Stimulated activated CD8-positive, alpha-beta memory T cell treated with anti-CD3 and anti-CD28 coated beads, Interleukin-12 subunit alpha, Interleukin-12 subunit beta, amount 100 ng/mL, for 4 hours (primary cell): ENCODE results near the gene KRT76.
"Not testable (repeated sequence)": the region's sequence is repeated elsewhere in the genome, so short reads cannot be mapped to it uniquely, and the experiment has no call there.

Source experiments
- DNase-seq: peaks from one replicate; pipeline ENCODE4 v3.0.0-alpha.2; 2020; ENCODE audit warnings: low read depth

The KRT76 gene

DNA sequence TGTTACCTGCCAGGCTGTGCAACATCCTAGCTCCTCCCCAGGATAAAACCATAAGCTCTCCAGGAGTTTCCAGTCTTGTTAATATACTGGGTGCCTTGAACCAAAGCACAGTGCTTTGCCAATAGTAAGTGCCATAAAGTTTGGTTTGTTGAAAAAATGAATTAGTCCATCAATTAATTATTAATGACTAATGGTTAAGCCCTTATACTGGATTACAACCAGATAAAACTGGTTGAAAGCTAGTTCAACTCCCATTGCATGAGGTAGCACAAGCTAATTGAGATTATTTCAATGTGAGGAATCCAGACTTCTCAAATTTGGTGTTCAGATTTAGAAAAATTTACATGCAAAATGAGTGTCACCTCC, 20.4 kb upstream of the KRT76 start:
- no peak for DNase-seq

DNA sequence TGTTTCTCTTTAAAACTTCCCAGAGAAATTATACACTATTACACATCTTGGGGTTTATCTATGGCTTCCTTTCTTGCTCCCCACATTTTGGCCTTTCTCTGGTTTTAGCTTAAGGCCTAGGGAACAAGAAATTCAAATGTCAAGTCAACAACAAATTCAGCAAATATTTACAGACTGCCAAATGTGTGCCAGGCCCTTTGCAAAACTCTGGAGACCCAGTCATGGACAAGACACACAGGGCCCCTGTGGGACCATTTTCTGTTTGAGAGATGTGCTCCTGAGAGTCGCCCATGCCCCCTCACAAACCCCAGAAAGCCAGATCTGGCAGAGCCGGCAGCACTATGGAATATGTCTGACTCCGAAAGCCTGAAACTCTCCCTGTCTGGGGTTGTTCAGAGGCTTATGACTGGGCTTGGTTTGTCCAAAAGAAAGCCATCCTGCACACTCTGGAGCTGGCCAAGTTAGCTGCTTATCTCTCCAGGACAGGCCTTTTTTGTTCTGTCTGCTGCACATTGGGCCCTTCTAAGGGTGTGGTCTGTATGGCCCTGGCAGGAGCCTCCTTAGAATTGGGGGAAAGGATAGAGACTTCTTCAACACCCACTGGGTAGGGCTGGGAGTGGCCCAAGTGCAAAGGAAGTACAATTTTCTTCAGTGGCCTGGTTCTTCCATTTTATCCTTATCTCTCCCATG, 19.8 kb upstream of the KRT76 start:
- no peak for DNase-seq

DNA sequence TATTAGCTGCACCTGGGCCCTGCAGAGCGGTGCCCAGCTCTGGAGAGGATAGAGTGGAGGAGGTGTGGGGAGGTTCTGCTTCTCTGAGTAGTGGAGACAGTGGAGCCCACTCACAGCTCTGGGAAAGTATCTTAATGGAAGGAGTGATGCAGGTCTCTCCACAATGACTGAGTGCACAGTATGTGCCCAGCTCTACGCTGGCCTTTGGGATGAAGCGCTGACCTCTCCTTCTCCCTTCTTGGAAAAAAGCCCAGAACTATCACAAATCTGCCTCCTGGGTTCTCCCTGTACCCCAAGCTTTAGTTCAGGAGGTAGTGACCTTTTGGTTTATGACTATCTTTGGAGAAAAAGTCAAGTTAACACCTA, 19.3 kb upstream of the KRT76 start:
- no peak for DNase-seq

DNA sequence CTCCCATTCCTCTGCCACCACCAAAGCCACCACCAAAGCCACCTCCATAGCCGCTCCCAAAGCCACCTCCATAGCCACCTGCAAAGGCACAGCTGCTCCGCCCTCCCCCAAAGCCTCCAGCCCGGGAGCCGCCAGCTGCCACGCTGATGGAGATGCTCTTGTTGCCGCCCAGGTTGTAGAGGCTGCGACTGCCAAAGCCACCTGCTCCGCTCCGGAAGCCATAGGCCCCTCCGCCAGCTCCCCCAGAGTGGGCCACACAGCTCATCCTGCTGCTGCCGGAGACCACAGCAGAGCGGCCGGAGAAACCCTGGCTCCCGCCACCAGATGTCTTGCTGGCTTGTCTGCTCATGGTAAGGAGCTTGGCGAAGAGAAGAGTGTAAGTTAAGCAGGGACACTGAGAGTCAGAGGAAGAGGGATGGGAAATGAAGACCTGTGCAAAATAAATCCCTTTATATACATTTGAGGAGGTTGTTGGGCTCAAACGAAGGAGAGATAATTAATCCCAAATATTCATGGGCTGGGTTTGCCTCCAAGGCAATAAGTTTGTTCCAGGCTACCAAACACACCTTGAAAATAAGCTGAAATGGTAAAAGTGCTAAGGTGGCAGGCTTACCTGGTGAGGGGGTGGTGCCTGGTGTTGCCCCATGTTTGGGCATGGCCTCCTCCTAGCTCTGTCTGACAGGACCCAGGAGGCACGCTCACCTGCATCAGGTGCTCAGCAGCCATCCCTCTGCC, 18.7 kb upstream of the KRT76 start, which contains the start of gene KRT3:
TSS of gene KRT3 (minus strand) at position 424 of the 735 bp plus-strand sequence. CDS start at position 349, 75 bp downstream.
- no peak for DNase-seq

DNA sequence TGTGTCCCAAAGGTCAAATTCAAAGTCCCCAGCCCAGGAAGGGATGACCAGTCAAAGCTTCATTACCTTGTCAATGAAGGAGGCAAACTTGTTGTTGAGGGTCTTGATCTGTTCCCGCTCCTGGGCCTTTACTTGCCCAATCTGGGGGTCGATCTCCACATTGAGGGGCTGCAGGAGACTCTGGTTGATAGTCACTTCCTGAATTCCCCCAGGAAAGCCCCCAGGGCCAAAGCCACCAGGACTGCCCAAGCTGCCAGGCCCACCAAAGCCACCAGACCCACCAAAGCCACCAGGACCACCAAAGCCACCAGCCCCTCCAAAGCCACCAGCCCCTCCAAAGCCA, 18.2 kb upstream of the KRT76 start:
- DNase-seq, result not testable (repeated sequence)

DNA sequence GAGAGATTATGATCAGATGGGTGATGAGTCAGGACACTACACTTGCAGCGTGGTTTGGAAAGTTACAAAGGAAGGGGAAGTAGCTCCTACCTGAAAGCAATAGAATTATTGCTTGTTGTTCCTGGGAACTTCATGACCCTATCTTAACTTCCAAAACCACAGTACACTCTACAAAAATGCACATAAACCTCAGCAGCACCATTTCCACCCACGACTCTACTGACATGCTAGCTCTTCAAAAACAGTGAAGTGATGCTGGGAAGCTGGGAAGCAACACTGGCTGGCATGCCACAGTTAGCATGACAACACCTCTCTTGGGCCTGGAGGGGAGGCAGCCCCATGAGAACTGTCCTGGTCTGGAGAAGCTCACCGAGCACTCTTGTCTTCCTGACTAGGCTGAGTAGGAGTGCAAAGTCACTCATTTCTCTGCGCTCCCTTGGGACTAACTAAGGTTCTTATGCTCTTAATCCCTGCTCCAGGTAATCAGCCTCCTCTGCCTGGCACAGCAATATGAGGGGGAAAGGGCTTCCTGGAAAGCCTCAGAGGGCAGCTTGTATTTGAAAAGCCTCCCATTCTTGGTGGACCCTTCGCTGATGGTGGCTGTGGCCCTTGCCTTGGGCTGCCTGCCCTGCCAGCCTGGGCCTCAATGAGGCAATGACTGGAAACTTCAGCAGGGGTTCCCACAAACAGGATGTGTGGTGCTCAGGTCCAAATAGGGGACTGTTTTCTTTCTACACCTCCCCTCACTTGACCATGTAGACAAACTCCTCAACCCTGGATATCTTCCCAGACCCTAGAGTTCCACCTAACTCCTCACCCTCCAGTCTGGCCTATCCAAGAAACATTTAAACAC, 17.6 kb upstream of the KRT76 start:
- DNase-seq, result no peak

DNA sequence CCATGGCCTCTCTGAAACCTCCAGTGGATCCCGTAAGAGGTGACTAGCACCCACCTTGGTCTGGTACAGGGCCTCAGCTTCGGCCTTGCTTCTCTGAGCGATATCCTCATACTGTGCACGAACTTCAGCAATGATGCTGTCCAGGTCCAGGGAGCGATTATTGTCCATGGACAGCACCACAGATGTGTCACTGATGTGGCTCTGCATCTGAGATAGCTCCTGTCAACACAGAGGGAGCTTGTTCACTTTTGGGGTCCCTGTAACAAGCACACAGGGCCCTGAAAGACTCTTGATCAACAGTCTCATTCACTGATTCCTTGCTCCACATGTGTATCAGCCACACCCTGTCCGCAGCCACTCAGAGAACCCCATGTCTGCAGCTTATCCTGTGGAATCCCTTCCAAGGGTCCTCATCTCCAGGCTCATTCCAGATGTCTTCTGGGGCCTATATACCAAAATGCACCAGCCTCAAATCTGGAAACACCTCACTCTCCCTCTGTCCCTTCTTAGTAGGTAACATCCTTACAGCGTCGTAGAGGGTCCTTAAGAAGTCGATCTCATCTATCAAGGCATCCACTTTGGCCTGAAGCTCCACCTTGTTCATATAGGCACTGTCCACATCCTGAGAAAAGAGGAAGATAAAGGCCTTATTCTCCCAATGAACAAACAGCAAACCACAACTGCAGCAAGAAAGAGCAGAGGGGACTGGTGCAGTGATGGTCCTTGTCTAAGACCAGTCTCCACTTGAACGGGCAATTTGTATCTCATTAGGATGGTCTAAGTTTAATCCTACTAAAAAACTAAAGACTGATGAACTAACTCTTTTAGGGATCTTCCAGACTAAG, 15.3 kb upstream of the KRT76 start:
- no peak for DNase-seq

DNA sequence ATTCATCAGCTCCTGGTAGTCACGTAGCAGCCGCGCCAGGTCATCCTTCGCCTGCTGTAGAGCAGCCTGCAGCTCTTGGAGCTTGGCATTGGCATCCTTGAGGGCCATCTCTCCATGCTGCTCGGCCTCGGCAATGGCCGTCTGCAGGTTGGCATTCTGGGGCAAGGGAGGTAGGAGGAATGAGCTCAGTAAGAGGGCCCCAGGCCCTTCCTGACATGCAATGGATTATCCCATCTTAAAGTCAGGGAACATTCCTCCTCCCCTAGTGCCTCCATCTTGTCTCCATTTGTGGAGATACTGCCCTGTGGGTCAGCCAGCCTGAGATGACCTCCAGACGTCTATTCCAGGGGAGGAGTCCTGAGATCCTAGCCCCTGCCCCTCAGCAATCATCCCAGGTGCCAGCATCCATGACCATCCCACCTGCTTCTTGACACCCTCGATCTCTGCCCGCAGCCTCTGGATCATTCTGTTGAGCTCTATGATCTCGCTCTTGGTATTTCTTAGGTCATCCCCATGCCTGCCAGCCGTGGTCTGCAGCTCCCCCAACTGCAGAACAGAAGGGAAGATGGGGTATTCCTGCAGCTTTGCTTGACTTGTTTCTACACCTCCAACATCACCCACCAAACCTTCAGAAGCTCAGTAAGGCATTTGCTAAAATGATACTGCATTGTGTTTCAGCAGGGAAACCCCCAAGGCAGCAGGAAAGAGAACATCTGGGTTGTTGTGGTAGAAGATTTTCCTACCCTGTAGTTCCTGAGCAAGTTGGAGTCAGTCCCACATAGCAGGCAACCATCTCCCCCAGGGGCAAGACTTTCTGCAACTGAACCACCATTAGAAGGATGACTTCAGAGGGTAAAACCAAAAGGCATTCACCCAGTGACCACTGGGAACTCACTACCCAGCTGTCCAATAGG, 14.4 kb upstream of the KRT76 start:
- no peak for DNase-seq

DNA sequence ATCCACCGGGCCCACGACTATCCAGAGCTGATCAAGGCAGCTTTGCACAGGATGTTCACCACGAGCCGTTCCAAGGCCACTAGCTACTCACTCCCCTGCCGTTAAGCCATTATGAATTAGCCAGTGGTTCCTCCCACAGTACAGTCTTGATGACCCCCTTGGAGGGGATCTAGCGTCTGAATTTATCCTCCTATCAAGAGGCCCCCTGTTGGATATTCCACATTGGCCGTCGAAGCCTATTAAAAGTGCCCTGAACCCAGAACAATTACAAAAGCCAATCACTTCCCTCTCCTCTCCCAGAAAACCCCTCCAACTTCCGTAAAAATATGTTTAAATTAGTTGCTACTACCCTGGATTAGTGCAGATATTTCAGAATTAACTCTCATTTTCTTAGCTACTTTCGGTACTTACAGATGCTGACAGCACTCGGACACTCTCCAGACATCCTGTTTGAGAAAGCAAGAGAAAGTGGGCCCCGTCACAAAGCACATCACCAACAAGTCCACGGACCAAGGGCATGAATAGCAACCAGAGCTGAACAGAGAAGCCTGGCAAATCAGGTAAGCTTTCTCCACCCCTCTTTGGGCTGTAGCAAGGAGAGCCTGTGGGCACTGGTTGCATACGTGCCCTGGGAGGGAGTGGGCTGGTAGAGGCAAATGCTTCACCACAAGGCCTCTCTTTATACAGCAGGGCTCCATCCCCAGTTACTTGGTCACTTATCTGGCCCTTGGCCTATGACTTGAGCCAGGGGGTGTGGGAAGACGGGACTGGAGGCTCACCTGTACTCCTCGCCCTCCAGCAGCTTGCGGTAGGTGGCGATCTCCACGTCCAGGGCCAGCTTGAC, 13.5 kb upstream of the KRT76 start:
- DNase-seq, result no peak

DNA sequence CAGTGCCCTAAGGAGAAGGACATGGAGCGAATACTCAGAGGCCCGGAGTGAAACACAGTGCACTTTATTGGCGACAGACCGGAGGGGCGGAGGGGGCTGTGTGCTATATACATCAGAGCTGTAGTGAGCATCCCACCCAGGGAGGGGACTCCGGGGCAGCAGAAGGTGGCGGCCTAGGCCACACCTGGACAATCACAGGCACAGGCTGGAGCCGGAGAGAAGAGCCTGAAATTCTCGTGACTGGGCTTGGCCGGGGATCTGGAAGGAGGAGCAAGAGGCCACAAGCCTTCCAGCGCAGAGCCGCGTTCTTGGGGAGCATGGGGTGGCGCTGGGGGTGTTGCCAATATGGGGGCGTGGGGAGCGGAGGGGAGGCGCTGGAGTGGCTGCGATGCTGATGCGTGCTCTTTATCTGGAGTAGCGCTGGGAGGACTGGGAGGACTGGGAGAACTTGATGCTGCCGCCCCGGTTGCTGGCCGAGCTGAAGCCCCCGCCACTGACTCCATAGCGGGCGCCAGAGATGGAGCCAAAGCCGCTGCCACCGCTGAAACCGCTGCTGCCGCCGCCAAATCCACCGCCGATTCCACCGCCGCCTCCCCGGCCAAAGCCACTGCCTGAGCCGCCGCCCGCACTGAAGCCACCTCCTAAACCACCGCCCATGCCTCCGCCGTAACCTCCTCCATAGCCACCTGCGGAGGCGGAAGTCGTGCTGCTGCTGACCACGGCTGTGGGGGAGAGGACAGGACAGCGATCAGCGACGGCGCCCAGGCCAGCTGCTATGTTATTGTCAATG, 12.7 kb upstream of the KRT76 start:
- DNase-seq, result no peak

DNA sequence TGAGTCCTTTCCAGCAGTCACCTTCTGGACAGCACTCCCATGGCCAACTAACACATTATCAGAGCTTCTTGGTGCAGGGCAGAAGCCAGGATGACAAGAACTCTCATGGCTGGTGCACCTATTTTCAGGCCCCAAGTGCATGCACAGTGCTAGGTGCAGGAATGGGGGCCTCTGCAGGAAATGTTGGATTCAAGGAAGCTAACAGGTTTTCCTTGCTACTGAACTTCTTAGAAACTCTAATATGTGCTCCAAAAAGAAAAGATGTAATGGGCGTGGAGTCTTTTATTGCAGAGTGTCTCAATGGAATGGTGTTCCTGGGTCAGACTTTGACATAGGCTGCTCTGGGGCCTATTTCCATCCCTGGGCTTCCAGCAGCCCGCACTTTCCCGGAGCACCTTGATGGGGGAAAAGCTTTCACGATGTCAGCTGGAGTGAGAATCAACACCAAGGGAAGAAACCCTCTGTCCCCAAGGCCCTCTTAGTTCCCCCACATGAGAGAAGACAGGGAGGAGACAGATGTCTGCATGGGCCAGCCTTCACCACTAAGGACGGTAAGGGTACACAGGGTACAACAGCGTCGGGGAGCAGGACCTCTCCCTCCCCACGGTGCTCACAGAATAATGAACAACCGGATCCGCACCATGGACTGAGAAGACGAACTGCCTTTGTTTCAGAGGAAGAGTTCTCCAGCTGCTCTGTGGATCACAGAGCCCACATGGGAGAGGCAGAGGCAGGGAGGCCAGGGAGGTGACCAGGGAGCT, 11.9 kb upstream of the KRT76 start:
- no peak for DNase-seq

DNA sequence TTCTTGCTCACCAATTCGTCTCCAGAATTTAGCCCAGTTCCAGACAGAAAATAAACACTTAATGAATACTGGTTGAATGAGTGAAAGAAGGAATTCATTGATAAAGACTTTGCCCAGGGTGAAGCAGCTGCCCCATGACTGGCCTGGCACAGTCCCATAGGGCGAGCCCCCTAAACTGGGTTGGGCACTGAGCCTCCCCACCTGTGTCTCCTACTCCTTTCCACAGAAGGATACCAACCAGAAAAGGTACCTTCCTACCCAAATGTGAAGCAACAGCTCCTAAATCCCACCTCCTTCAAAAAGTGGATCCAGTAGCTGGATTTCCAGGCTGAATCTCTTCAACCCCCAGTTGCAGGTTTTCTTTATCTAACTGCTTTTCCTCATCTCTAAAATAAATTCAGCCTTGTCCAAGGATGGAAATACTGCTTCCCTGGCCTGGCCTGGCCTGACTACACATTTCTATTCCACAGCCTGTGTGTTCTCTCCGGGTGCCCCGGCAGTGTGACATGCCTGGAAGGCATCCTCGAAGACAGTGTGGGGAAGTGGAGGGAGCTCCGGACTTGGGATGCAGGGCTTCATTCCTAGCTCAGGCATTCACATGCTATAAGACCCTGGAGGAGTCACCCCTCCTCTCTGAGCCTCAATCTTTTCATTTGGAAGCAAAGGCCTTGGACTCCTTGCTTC, 11.2 kb upstream of the KRT76 start:
- no peak for DNase-seq

DNA sequence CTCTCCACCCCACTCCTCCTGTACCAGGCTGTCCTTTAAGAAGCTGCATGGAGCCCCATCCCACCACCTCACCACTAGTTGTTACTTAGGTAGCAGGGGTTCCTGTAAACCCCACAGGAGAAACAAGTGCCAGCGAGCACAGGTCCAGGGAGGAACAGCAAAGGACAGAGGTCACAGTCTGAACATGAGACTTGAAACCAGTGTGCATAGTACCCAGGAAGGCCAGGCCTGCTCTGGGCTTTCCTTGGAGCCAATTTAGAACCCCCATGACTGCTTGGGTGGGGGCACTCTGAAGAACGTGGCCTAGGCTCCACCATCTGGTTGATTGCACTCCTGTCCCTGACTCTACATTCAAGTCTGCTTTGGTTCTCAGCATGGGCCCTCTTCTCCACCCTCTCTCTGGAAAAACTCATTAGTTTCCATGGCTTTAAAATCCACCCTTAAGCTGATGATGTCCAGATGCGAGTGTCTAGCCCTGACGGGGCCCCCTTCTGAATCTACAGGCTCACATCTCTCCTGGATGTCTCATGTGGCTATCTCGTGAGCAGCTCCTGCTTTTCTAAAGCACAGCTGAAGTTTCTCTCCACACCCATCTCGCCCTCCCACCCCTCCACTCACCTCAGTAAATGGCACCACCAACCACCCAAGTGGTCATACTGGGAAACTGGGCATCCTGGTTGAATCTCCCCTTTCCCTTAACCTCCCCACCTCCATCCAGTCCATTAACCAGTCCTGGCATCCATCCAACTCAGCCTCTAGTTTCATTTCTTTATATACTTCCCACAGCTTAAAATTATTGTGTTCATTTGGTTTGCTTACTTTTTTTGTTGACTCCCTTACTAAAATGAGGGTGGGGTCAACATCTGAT, 10.4 kb upstream of the KRT76 start:
- DNase-seq, result no peak

DNA sequence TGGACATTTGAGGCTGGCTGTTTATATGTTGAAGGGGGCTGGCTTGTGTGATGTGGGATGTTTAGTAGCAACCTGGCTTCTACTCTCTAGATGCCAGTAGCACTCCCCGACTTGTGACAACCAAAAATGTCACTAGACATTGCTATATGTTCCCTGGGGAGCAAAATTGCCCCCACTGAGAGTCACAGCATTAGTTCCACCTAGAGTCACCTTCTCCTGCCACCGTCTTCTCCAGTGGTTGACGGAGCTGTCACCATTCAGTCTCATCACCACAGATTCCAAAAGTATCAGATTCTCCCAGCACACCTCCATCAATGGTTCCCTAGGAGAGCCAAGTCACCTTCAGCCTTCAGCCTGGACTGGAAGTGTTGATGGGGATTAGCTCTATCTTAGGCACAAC, 7.8 kb upstream of the KRT76 start:
- DNase-seq, result no peak

DNA sequence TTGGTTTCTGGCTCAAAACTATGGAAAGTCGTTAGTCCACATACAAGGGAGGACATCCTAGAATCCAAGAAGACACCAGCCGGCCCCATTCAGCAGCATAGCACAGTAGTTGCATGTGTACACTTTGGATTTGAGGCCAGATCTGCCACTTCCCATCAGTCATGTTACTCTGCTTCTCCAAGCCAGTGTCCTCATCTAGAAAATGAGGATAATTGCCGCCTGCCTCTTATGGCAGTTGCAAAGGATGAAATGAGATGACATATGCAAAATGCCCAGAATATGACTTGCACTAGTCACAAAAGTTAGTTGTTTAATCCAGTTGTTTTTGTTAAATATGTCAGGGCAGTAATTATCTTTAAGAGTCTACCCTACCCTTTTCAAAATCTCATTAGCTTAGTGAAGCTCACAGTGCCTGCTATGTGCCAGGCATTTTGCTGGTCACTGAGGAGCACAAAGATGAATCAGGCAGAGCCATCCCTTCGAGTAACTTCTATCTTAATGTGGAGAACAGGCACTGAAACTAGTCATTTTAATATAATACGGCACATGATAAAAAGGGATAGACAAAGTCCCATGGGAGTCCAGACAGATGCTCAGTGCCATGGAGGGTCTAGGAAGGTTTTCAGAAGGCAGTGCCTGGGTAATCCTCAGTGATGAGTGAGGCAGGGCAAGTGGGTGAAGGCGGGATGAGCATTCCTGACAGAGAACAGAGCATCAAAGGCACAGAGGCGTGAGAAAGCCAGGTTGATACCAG, 6.6 kb upstream of the KRT76 start:
- no peak for DNase-seq

DNA sequence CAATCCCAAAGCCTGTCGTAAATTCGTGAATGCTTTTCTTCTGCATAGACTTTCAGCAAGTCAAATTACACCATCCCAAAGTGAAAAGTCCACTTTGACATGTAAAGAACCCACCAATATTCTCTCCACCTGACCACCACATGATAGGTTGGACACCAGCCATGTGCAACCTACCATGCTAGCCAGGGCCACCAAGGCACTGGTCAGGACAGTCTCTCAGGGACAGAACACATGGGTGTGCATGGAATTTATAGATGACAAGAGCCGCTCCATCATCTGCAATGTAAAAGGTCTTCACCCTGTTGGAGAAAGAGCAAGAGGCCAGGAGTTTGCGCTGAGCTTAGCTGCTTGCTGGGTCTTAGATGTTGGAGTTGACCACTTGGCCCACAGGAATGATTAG, 5.4 kb upstream of the KRT76 start:
- DNase-seq, result no peak
